HUDEP-2 (cell line): ENCODE data around the gene BBS4.
A peak's percentile ranks its signal among the peaks of the same experiment; 100 is the strongest.

Experiments
- DNase-seq, 76 experiments: peaks; one replicate each; lab custom pipeline; 2025; ENCODE audit not compliant: unreplicated experiment in 76 of 76; lab: John Stamatoyannopoulos, UW

The BBS4 gene

GRCh38 chr15:72754096-72754495 lies 68.1 kb downstream of the BBS4 start:
- no peak for DNase-seq

DNA sequence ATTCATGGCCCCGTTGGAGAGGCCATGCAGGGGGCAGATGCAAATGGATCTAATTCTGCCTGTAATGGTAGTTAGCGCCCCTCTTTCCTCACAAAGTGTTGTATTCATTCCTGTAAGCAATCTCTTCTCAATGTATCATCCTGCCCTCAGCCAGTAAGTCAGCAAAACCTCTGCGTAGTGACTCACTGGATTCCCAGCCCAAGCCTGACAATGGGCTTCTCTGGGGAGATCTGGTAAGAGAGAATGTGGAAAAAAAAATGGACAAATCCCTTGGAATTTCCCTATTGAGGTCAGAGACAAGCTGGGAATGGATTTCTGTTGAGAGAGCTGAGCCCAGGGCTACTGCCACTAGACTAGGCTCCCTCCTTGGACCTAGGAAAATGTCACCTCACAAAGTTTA lies 72.2 kb downstream of the BBS4 start:
- no peak for DNase-seq

GRCh38 chr15:72760590-72761260 lies 74.7 kb downstream of the BBS4 start:
- DNase-seq, result no peak

DNA sequence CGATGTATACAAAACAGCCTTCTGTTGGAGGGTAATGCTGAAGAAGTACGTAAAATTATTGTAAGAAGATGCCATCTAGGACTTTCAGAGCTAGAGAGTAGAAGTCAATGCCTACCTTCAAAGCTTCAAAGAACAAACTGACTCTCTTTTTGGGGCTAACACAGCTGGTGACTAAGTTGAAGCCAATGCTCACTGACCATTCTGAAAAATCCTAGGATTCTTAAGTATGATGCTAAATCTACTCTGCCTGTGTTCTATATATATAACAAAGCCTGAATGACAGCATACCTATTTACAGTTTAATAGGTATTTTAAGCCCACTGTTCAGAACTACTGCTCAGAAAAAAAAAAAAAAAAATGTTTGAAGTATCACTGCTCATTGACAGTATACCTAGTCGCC lies 78.6 kb downstream of the BBS4 start:
- no peak for DNase-seq

DNA sequence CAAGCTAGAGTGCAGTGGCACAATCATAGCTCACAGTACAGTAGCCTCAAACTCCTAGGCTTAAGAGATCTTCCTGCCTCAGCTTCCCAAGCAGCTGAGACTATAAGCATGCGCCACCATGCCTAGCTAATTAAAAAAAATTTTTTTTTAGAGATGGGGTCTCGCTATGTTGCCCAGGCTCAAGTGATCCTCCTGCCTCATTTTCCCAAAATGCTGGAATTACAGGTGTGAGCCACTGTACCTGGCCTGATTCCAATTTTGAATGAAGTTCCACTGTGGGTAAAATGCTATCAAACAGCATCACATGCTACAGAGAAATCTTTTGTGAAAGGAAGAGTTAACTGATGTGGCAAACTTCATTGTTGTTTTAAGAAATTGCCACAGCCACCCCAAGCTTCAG lies 80.0 kb downstream of the BBS4 start:
- DNase-seq, result no peak

- DNase-seq, result no peak
Observed at GRCh38 chr15:72766780-72767179, 80.8 kb downstream of the BBS4 start.

DNA sequence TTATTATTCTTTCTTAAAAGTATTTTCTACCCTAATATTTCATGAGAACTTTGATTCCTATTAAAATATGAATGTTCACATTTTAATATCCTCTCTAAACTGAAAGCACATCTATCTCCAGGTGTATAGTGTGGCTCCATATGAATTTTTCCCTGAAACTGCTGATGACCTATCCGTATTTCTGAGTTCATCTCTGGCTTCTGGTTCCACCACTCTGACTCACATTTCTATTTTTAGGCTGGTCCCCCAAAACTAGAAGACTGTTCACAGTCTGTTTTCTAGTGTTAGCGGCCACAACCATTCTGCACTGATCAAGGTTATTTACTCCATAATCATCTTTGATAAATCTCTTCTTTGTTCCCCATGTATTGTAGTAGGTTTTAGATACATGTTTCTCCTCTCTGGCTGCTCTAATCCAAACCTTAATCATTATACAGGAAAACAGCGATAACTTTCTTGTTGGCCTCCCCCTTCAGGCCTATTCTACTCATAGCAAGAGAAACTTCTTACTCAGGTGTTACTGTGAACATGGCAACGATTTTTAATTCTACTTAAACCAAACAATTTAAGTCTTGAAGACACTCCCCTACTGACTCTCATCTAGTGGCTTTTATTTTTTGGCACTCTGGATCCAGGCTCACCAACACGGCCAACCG lies 84.8 kb downstream of the BBS4 start:
- no peak for DNase-seq

- DNase-seq, result no peak
Observed at GRCh38 chr15:72771329-72771725, 85.3 kb downstream of the BBS4 start.

GRCh38 chr15:72774696-72775383 lies 88.8 kb downstream of the BBS4 start:
- DNase-seq, result no peak

DNA sequence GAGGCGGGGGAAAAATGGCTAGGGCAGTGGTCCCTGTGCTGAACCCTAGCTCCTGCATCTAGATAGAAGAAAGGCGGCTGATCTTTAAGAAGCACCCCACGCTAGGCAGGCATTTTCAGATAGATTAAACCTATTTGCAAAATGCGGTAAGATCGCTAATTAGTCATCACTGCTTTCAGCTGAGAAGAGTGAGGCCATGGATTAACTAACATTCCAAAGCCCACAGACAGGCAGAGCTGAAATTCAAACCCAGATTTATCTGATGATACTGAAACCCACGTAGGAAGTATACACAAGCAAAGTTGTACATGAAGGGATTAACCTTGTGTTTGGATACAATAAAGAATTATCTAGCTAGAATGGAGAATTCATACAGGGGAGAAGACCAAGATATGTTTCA lies 92.8 kb downstream of the BBS4 start:
- DNase-seq, result no peak

GRCh38 chr15:72781631-72782030 lies 95.6 kb downstream of the BBS4 start:
- DNase-seq, result no peak

GRCh38 chr15:72782274-72783003 lies 96.4 kb downstream of the BBS4 start:
- peak in 2 of 76 experiments; percentile 5 to 22 for DNase-seq

DNA sequence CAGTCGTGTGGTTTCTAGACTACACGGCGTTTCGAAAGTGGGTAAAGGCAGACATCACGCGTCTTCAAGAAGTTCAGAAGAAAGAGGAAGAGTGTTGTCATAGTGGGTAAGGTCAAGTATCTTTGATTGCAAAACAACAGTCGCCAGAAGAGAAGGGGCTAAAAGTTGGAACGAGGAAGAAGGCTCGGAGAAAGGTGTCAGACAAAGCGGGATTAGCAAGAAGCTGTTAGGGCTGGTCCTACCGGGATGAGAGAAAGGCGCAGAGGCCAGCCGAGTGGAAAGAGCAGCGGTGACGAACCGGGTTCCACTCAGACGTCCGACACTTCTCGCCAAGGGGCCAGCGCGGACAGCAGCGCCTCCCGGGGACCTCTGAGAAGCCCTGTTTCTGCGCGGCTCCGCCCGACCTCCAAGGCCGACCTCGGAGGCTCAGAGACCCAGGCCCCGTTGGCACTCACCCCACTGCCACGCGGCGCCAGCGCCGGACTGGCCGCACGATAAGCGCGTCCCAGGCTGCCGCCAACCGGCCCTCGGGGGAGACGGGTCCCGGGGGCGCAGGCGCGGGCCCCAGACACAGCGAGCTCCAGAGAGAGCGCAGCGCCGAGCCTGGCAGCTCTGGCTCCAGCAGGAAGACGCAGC lies 97.1 kb downstream of the BBS4 start:
- DNase-seq, result peak in 13 of 76 experiments; percentile 7 to 68 (median 36)

DNA sequence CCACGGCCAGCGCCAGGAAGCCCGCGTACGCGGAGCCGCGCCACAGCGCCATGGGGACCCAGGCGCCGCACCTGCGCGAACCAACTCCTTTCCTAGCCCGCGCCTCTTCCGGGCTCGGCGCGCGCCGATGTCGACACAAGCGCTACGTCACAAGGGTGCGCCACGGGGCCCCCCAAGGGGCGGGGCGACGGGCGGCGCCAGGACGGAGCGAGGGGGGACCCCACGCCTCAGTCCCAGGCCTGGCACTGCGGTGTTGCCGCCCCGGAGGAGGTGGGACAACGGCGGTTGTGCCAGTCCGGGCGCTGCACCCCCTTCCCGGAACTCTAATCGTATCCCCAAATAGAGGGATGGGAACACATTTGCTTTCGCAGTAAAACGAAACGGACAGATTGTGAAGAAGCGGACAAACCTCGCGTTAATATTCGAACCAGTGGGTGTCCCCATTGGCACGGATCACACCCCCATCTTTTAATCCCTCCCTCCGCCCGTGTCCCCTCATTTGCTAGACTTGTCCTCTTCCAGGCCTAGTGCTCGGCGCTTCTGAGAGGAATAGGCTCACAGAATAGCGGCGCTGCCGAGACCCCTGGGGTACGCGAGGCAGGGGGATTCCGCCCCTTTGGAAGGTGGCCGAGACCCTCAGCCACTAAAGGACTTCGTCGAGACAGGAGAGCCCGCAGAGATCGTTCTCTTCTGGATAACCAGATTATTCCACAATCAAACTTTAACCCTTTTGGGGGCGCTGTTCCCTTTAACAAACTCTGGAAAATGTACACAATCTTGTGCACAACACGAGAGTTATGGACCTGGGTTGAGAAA lies 97.8 kb downstream of the BBS4 start, which contains the start of gene ADPGK:
Gene ADPGK (minus strand): TSS at position 119 of the 816 bp plus-strand sequence. CDS start 67 bp downstream, at position 52.
- DNase-seq, result peak in 75 of 76 experiments; percentile 16 to 91 (median 81)

- DNase-seq, result no peak
Observed at GRCh38 chr15:72784456-72784876, 98.5 kb downstream of the BBS4 start.

GRCh38 chr15:72785432-72785831 lies 99.4 kb downstream of the BBS4 start:
- DNase-seq, result peak in 1 of 76 experiments; percentile 2

GRCh38 chr15:72785841-72786240 lies 99.8 kb downstream of the BBS4 start:
- no peak for DNase-seq

DNA sequence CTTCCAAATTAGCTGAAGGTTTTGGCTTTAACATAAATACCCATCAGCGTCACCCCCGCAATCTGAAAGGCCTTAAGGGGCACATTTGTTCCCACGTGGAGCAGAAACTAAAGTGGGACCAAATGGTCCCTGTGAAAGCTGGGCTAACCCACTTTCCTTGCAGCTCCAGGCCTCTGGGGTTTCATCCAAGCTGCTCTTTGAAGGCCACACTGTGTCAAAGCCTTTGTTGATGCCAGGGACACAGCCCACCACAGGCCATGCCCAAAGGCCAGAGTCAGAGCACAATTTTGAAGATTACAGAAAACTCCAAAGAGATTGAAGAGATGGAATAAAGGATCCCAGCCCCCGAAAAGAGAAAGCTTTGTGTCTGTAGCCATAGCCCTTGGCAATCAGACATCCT lies 100.2 kb downstream of the BBS4 start:
- no peak for DNase-seq

DNA sequence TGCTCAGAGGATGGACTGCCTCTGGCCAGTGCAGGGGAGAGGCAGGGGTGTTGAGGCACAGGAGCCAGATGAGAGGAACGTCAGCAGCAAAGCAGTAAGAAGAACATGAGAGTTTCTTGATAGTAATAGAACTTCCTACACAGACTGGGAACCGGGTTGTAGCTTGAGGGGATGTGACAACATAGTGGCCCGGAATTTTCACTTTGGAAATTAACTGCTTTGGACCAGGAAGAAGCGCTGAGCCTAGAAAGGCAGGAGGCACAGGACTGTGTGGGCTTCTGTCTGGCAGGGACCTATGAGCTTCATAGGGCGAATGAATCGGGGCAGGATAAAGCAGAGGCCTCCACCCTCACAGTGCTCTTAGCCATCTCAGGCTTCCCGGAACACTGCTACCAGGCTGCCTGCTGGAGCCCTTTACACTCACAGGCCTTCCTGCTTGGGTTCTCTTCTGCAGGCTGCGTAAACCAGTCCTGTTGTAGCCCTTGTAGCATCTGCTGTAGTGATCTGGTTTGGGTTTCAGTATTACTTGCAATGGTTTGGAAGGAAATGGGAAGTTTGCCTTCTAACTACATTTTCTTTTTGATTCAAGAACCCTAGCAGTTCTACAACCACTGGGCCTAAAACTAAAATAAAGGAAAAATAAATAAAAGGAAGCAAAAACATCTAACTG lies 100.8 kb downstream of the BBS4 start:
- DNase-seq, result no peak
